ENCODE measurements around the gene NR3C1.

Gene NR3C1

DNA sequence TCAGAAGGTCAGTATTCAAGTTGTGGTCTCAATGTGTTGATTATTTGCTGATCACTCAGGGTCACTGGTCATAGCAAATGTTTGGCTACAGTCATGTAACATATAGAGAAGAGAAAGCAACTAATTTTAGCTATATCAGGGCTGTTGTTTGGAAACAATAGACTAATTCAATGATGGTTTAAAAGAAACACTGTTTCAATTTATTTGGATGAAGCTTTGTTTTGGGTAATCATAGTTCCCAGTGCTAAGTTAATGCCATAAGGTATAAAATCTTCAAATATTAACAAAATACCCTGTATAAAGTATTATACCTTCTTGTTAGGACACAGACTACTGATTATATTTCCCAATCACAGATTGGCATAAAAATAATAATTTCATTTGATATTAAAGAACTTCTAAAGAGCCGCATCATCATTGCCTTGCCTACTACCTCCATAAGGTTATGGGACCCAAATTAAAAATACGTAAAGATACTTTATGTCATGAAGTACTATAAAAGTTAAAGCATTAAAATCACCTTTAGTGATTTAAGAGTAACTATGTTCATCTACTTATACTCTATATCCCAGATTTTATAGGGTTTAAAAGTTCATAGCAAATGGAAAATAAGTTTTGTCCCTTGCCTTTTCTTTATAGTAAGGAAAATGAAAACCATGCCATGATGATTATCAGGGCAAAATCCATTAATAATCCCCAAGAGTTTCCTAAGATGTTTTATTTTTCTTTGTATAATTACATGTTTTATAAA lies 6.0 kb downstream of the NR3C1 start:
- DNase-seq = no peak

DNA sequence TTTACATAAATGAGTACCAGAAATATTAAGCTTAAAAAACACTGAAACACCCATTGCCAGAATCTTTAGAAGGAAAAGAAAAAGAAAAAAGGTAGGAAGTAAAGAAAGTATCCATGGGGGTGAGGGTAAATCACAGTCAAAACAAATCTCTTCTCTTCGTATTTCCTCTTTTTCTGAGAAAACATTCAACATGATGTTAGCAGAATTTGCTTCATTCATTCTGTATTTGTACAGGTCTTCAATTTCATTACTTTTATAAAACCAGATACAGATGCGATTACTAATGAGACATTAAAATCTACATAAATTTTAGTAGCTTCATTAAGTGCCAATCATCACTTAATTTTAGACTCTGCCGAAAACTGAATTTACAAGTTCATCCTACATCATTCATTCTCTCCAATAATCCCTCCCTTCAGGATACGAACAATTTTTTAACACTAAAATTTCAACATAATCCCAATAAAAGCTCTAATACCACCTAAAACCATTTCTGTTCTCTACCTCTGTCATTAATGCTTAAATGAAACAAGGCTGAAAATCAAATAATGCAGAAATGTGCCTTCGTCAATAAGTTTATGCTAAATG lies 7.0 kb downstream of the NR3C1 start:
- no peak for DNase-seq

DNA sequence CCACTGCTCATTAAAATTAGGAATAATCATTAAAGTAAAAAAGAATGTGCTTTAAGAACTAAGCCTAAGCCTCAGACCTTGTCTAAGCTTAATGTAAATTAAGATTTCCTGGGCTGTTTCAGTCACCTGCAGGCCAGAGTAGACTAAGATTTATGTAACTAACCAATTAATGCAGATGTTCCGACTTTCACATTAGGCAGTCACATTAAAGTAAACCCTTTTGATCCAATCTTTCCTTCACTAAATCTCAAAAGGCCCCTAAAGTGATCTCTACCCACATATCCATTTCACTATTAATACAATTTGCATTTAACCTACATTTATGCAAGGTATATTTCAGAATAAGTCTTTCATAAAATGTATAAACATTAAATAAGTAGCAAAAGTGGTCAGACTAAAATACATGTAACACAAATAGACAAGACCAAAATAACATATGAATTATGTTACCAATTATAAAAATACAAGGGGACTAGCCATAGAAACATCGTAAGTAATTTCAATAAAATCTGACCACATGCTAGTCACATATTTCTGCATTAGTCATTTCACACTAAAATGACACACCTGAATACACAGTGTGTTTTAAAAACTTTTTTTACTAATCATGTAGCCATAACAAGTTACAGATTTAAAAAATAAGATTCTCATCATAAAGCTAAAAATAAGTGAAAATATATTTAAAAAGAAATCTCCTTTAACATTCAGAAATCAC lies 7.7 kb downstream of the NR3C1 start:
- DNase-seq = no peak

DNA sequence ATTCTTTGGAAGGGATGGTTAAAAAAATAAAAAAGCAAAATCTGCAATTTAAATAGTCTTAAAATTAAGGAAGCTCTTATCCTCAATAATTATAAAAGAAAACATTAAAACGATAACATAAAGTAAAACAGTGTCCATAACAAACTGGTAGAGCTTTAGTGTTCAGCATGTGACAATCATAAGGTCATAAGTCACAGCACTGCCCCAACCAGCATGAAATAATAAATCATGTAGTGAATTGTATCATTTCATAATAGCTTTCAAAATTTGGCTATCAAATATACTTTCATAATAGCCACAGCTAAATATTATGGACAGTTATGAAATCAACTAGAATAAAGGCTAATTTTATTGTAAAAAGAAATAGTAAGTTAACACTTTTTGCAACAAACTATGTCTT lies 10.0 kb downstream of the NR3C1 start:
- no peak for DNase-seq

DNA sequence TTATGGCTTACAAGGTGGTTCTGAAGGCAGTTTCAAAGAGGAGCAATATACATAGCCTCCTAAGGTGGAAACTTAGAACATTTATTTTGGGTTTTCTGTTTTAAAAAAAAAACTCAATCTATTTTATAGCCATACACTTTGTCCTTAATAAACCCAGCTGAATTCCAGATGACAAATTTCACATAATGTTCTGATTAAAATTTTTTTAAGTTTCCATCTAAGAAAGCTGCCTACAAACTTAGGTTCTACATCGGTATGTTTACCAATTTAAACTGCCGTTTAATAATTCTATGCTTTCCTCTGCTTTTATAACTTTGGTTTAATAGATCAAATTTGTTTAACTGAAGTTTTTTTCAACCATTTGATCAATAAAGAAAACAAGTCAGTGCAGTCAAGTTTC lies 12.5 kb downstream of the NR3C1 start:
- no peak for DNase-seq

DNA sequence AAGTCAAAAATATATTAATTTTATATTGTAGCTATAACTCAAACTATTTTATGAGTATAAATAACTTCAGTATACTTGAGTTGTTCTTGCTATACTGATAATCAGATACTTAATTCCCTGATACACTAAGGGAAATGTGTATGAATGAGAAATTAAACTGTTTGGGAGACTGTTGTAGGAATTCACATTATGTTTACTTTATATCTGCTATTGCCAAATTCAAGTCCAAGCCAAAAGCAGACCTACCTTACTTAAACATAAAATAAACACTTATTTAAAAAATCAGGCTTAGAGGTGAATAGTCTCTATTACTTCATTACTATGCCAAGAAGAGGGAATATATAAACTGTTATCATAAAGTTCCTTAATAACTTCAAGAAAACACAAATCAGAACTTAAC lies 13.2 kb downstream of the NR3C1 start:
- DNase-seq = no peak

DNA sequence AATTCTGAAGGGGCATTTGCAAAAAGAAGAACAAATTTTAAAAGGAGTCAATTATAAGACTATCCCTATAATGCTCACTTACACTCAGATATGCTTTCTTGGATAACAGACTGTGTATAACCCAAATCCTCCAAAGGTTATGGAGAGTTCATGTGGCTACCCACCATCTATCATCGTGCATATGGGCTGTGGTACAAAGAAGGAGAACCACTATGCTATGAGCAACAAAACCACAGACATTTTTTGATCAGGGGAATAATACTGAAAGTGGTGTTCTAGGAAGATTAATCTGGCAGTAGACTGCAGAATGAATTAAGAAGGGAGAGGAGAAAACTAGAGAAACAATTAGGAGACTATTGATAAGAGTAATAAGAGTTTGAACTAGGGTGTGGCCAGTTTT lies 16.8 kb downstream of the NR3C1 start:
- no peak for DNase-seq

DNA sequence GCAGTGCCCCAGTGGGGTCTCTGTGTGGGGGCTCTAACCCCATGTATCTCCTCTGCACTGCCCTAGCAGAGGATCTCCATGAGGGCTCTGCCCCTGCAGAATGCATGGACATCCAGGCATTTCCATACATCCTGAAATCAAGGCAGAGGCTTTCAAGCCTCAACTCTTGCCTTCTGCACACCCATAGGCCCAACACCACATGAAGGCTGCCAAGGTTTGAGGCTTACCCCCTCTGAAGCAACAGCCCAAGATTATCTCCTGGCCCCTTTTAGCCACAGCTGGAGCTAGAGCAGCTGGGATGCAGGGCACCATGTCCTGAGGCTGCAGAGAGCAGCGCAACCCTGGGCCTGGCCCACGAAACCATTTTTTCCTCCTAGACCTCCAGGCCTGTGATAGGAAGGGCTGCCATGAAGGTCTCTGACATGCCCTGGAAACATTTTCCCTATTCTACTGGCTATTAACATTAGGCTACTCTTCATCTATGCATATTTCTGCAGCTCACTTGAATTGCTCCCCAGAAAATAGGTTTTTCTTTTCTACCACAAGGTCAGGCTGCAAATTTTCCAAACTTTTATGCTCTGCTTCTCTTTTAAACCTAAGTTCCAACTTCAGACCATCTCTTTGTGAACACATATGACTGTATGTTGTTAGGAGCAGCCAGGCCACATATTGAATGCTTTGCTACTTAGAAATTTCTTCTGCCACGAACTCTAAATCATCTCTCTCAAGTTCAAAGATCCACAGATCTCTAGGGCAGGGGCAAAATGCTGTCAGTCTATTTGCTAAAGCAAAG lies 18.4 kb downstream of the NR3C1 start:
- DNase-seq = no peak

DNA sequence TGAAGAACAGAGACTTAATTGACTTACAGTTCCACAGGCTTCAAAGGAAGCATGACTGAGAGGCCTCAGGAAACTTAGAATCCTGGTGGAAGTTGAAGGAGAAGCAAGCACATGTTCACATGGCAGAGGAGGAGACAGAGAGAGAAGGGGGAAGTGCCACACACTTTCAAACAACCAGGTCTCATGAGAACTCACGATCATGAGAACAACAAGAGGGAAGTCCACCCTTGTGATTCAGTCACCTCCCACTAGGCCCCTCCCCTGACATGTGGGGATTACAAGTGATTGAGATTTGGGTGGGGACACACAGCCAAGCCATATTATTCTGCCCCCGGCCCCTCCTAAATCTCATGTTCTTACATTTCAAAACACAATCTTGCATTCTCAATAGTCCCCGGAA lies 19.5 kb downstream of the NR3C1 start:
- DNase-seq = no peak

DNA sequence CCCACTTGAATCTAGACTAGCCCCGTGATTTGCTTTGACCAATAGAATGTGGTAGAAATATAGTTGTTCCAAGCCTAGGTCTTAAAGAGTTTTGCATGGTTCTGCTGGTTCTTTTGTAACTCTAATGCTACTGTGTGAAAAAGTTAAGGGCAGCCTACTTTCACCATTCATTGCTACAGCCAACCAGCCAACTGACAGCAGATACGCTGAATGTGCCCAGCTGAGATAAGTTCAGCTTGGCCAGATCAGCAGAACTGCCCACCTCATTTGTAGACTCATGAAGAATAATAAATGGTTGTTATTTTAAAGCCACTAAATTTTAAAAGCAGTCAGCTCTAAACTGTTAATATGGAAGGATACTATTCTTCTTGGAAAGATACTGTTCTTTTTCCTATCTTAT lies 23.9 kb downstream of the NR3C1 start:
- no peak for DNase-seq

DNA sequence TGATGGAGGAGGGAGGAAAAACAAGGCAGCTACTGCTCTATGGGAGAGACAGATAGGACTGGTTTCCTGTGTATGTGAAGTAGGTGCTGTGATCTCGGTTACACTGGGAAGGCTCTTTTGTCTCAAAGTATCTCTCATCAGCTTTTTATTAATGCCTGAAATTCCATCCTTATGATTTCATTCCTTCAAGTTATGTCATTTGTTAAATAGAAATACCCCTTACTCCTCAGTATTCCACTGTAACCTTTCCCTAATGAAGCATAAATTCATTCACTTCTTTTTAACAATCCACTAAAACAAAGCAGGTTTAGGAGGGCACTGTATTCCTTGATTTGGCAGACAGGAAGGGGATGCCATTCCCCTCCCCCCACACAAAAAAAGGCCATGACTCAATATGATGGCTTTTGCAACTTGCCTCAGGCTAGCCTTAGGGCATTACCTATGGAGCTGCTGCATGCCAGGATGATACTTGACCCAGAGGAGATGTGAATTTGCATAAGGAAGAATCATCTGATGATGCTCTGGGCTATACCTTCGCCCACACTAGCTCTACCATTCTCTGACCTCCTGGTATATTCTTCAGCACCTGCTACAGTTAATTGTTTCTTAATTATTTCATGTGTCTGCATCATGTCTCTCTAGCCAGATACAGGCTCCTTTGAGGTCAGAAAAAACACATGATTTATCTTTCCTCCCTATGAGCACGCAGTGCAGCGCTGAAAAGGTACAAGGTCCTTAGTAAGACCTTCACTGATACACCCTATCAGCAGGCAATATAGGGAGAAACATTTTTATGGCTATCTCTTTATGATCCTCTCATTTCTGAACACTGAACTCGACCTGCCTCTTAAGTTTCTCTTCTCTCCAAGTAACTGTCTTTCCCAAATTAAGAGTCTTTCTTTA lies 26.3 kb downstream of the NR3C1 start:
- DNase-seq = no peak

DNA sequence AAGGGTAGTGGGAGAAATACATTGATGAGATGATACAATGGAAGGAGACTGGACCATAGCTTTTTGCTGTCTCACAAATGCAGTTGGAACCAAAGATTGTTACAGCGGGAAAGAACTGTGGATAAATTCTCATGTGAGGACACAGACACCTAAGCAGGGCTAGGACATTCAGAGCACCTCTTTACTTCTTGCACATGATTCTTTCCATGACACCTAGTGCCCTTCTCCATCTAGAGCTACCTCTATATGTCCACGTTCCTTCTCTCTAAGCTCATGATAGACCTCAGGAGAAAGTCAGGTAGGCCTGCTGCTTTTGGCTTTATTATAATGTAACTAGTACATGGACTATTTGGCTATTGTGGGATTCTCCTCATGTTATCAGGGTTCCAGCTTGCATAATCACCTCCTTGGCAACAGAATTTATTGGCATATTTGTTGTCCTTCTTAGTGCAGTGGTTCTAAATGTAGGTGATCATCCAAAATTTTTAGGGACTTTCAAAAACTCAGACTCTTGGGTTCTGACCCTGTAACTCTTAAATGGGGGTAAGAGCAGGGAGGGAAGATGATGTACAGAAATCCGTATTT lies 27.2 kb downstream of the NR3C1 start:
- no peak for DNase-seq

DNA sequence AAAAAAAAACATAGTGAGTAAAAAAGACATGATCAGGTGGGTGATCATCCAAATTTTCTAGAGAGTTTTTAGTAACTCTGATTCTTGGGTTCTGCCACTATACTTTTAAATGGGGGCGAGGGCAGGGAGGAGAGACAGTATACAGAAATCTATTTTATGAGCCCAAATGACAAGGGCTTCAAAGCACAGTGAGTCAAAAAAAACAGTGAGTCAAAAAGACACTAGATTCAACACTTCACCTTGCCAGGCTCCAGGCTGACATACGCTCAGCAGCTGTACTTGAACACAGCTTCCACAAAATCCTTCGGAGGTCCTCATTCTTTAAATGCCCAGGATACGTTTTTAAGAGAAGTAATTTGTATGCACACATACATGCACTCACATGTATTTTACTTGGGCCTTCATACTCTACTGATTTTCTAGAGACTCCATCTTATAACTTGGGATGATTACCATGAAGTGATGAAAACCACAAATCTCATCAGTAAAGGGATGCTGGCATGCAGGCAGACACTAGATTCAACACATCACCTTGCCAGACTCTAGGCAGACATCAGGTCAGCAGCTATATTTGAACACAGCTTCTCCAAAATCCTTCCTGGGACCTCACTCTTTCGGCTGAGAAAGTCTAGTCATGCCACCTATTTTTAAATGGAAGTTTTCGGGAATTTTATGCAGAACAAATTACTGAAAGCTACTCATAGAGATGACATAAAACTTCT lies 28.8 kb downstream of the NR3C1 start:
- no peak for DNase-seq

DNA sequence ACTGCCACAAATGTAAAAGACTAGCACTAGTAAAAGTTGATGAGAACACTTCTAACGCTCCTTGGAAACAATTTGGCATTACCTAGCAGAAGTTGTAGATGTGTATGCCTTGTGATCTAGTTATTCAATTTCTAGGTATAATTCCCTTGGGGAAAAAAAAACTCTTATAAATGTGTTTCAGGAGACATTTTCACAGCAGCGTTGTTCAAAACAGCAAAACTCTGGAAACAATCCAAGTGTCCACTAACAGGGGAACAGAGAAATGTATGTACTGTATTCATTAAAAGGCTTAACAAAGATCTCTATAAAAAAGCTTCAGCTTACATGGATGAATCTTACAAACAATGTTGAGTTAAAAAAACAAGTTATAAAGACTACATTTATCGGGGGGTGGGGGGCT lies 30.4 kb downstream of the NR3C1 start:
- DNase-seq = no peak

DNA sequence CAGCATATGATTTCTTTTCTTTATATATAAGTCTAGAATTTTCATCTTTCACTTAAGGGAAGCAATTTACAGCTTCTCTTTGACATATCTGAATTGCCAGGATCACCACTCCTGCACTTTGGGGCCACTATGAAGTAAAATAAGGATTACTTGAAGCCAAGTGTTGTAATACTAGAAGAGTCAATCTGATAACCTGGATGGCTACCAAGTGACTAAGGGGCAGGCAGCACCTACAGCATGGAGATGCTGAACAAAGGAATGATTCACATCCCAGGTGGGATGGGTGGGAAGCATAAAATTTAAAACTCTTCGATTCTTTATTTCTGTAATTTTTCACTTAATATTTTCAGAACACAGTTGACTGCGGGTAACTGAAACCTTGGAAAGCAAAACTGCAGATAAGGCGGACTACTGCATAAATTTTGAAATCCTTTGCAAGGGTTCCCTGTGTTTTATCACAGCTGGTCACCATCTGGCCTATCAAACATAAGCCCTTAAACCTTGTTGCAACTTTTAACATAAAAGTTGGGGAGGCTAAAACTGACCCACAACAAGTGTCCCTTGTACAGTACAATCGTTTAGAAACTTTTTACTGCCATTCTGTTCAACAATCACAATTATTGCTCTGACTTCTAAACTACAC lies 31.2 kb downstream of the NR3C1 start:
- DNase-seq = no peak

DNA sequence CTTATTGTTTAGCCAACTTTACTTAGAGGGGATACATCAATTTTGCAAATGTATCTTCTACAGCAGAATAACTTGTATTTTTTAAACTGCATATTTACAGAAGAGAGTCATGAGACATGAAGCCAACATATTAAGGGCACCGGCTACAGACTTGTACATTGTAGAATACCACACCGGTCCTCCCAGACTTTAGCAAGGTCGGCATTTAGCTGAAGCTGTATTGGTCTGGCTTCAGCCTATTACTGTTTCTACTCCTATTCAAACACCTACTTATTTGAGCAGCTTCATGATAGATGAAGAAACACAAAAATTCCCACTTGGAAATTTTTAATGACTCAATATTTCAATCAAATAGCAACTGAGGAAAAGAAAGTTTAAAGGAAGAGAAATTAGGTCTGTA lies 33.0 kb downstream of the NR3C1 start:
- DNase-seq = no peak

DNA sequence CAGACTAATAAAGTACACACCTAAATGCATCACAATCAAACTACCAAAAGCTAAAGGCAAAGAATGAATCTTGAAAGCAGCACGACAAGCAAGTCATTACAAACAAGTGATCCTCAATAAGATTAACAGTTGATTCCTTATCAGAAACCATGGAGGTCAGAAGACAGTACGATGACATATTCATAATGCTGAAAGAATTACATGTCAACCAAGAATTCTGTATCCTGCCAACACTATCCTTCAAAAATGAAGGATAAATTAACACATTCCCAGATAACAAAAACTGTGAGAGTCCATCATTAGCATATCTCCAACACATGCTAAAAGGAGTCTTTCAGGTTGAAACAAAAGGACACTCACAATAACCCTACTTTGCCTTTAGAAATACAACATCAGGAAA lies 39.4 kb downstream of the NR3C1 start:
- no peak for DNase-seq

DNA sequence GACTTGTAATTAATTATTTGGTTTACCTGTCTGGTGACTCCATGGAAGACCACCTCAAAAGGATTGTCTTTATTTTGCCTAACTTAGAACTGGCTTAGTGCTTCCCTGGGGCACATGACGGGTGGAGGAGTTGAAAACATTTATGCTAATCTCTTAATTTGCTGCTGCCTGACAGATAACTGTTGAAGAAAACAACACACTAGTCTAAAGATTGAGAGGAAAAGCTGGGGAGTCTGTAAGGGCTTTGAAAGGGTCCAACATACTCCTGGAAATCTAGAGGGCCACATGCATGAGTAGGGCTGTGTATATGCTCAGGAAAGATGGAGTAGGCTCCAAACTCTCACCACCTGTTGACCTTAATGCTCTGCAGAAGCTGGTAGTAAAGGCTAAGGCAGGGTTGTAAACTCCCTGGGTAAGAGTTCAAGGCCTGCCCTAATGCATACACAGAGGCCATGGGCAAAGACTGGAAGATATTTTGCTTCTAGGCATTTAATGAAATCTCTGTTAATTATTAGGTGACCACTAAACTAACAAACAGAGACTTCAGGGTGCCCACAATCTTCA lies 40.7 kb downstream of the NR3C1 start:
- no peak for DNase-seq

DNA sequence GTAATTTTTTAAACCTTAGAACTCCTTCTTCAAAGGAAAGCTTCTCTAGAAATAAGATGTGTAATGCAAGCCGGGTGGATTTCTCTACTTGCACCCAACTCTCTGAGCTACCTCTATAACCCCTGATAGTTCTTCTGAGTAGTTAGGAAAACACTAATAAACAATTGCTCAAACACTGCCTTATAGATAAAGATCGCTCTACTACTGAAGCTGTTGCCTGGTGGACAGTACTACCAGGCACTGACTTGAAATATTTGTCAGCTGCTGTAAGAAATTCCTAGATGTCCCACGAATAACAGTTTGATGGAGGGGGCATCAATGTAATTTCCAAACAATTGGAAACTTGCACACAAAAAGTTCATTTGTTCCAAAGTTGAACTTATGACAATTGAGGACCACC lies 42.0 kb downstream of the NR3C1 start:
- DNase-seq = no peak

DNA sequence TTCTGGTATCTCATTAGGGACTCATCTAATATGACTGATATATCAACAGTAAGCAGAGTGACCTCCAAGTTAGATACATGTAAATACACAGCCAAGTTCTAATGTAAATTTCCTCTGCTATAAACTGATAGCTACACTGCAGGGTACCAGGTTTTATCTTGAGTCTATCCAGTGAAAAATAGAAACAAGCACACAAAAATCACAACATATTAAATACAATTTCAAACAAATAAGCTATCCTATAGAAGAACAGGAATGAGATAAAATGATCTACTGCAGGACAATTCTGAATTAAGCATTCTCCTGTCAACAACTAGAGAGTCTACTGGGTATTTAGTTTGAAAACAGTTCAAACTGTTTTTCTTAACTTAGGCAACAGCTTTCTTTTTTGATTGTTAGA lies 42.7 kb downstream of the NR3C1 start:
- DNase-seq = no peak

DNA sequence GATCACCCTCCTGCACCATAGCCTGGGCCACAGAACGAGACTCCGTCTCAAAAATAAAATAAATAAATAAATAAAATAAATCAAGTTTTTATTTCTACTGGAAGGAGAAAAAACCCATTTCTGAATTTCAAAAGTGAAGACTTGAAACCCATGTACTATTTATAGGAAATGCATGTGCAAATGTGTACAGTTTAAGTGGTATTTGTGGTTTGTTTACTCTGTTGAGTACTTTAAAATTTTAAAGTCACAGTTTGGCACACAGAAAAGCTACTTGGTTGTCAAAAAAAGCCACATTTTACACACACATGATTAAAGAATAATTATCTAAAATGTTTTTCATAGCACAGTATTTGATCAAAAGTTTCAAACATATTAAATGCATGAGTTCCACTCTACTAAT lies 43.6 kb downstream of the NR3C1 start:
- DNase-seq = no peak
